GM19099 (cell line): ENCODE results near the gene RNF144B.

ENCODE experiments used
- POLR2A ChIP-seq: IDR thresholded peaks from 3 replicates; pipeline ENCODE4 v1.6.1; 2011; ENCODE audit warnings: low read depth; ENCODE audit not compliant: insufficient read length; ENCODE audit errors: extremely low read depth

RNF144B gene

DNA sequence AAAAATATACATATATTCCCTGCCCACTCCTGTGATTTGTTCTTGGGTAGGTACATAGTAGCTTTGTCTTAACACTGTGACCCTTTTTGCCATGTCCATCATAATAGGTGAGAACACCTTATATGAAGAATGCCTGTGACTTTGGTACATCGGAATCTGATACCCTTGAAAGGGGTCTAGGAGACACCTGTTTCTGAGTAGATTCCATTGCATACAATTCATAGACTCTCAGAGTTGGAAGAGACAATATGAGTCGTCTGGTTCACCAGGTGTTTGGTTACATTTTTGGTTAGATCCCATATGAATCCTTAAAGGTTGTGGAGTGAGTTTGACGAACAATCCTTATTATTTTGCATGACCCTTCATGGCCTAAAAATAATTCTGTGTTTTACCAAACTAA is 36.3 kb downstream of the RNF144B start:
- no peak for TF ChIP-seq POLR2A

DNA sequence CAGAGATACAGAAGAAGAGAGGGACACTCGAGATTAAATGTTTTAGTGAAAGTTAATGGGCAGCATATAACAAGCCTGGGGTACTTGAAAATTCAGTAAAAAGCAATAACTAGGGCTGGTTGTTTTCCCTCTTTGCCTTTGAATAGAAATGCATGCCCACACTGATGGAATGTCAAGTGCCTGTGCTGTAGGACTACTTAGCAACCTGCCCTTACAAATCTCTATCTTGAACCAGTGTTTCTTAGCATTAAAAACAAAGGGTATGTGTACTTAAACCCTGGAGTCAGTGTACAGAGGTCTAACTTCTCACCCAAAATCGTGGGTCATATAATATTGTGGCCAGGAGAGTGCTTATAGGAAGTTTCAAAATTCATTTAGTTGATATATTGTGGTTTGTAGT is 37.1 kb downstream of the RNF144B start:
- no peak for TF ChIP-seq POLR2A

DNA sequence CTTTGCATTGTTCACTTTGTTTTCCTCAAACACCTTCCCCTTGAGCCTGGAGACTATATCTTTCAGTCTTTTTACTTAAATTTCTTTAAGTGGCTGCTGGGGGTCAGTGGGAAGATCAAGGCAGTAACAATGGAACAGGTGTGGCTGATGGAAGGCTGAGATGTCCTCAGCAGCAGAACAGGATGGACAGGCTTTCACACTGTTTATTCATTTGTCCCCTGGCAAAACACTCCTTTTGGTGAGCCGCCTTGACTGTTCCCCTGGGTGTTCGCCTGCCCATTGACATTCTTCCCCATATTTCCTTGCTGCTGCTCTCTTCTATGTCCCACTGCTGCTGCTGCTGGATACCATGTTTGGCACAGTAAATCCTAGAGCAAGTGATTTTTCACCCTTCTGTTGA is 38.1 kb downstream of the RNF144B start:
- TF ChIP-seq POLR2A, result no peak

DNA sequence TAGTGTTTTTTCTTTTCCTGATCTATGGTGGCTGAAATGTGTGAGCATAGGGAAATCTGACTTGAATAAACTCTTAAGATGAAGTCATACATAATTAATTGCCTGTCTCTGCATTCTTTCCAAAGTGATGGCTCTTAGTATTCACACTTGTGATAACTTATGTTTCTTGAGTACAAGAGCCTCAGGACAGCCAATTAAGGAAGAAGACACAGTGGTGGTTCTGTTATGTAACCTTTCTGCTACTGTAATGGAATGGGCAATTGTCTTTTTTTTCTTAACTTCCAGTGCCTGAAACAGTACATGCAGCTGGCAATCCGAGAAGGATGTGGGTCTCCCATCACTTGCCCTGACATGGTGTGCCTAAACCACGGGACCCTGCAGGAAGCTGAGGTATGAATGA is 40.1 kb downstream of the RNF144B start:
- no peak for TF ChIP-seq POLR2A

DNA sequence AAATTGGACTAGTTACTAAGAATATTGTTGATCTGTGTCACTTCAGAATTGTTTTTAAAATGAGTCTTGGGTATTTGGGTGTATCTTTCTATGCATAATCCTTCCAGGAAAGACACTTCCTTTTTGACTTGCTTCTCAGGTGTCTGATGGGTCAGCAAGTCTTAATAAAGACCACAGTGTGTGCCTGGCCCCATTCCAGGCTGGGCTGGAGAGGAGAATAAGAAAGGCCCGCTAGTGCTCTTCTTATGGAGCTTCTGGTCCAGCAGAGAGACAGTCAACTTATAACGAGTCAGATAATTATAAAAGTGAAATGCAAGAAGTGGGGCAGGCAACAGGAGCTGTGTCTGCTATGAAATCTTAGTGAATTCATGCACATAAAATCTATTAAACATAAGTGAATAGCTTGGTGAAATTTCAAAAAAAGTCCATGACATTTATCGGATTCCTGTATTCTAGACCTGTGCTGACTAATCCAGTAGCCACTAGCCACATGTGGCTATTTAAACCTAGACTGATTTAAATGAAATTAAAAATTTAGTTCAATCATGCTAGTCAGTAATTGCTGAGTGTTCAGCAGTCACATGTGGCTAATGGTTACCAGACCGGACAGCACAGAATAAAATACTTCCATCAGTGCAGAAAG is 42.6 kb downstream of the RNF144B start:
- TF ChIP-seq POLR2A, result no peak

DNA sequence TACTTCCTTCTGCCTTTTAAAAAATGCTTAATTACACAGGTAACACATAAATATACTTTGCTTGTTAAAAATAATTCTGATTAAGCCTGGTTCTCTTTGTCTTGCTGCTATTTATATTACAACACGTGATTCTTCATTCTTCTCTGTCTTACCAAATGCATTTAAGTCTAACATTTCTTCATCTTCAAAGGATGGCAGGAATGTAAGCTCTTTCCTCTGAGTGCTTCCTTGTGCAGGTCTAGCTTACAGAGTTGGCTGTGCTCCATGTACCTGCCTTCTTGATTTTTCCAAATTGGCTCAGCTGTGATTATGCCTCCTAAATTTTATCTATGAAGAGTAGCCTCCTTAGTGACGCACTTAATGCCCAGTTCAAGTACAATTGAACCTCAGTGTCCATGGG is 44.4 kb downstream of the RNF144B start:
- no peak for TF ChIP-seq POLR2A

DNA sequence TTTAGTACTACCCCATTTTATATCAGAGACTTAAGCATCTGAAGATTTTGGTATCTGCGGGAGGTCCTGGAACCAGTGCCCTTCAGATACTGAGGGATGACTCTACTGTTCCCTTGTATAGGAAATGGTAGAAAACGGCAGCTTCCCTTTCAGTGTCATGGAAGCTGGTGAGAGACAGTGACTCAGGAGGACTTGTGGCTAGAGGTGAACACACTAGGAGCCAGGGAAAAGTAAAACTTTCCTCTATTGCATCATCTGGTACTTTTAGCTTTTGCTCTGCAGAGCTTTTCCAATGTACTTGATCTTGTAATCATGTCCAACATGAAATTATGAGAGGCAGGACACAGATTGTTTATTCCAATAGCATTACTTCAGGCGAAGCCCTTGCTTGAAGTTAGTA is 45.0 kb downstream of the RNF144B start:
- no peak for TF ChIP-seq POLR2A

DNA sequence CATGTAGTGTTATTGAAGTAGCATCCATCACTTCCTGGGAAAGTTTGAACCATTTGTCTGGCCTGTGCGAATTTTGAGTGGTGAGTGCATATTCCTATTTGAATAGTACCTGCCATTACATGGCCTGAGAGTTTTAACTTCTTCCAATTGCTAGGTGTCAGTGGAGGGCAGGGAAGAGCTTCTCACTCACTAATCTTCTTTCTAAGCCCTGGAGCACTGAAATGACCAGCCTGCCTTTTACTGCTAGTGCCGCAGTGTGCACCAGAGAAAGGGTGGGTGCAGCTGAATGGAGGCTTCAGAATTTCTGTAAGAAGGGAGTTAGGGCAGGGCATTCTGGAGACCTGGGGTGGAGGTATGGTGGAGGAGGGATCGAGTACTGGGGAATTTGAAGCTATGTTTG is 45.5 kb downstream of the RNF144B start:
- TF ChIP-seq POLR2A, result no peak

DNA sequence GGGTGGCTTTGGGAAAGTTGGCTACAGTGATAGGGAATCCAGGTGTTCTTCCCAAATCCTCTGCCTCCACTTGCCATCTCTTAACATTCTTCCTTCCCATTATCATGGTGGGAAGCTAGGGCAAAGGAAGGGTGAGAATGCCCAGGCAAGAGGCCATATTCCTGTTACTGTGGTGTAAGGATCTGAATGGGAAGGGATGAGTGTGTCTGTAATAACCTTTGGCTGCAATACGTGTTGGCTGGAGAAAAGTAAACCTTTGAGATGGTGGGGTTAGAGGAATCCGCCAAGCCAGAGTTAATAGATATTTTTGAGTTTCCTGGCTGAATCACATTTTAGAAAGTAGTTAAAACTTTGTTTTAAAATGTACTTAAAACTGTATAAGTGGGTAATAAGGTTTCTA is 45.9 kb downstream of the RNF144B start:
- no peak for TF ChIP-seq POLR2A

DNA sequence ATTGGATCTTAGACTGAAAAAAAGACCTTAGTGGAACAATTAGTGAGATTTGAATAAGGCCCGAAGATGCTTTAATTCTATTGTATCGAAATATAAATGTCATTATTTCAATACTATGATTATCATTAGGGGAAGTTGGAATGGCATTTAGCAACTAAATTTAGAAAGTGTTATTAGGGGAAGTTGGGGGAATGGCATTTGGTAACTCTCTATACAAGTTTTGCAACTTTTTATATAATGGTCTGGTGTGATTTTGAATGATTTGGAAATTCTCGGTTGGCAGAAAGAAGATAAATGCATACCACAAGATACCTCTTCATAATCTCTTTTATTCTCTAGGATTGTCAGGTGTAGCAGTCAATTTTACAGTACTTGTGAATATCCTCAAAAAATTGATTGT is 49.2 kb downstream of the RNF144B start:
- no peak for TF ChIP-seq POLR2A

DNA sequence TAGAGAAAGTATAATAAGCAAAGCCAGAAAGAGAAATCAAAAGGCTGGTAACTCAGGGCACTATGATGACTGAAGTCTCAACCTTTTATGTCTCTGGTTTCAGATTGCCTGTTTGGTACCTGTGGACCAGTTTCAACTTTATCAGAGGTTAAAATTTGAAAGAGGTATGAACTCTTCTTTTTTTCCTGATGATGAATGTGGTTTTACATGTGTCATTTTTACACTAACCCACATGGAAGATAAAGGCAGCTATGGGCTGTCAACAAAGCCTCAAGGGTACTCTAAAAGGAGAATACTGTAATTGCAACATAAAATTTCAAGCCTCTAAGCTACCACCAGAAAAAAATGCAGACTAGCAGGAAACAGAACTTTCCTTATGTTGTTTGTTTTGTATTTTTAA is 52.4 kb downstream of the RNF144B start:
- no peak for TF ChIP-seq POLR2A

DNA sequence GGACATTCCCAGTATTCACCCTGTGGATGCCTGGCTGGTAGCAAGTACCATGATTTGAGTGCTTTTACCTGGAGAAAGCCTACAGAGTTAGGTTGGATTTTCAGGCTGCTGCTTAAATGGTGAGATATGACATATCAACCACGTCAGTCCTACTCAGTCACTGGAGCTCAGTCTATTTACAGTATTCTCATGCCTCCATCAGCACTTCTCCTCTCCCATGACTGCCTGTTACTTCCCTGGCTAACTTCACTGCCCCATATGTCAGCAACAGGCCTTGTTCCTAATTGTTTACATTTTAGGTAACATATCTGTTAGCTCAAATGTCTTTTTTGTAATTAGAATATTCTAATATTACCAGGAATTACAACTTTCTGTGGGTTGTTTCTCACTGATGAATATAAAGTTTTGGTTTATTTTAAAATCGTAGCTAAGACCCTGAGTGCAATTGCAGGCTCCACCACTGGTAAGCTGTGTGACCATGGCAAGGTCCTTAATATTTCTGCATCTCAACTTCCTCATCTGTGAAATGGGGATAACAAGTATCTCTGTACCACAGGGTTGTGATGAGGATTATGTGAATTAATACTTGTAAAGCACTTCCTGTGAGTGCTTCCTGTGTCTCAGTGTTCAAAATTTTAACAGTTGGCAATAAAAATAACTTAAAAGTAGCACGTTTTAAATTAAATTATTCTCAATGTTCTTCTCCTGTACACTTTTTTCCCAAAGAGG is 54.3 kb downstream of the RNF144B start:
- no peak for TF ChIP-seq POLR2A

DNA sequence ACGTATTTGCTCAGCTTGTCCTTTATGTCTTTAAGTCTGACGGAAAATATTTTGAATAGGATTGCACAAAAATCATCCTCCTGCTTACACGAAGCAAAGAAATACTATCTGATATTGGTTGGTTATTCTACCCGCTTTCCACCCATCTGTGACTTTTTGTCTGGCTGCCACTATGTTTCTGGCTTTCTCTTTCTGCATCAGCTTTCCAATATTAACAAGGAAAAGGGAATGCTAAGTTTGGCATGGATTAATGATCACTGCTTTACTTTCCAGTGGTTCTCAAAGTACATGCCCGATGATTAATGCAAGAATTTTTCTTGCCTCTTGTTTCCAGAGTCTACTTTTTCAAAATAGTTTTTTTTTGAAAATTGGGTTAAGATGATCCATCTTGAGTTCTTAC is 57.0 kb downstream of the RNF144B start:
- no peak for TF ChIP-seq POLR2A

DNA sequence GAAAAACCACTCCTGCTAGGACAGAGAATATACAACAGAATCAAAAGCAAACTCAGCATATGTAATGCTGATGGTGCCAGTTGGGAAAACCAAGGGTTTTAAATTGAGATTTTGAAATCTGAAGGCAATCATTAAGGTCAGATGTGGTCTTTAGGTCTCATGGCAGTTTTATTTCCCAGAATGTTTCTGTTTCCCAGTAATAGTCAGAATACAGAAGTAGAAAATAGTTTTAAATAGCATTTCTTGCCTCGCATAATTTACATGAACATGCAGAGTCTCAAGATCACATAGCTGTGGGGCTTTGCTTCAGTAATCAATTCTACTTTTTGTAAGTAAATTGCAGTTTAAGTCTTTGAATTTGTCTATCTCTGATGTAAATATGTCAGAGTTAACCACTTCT is 58.1 kb downstream of the RNF144B start:
- no peak for TF ChIP-seq POLR2A

DNA sequence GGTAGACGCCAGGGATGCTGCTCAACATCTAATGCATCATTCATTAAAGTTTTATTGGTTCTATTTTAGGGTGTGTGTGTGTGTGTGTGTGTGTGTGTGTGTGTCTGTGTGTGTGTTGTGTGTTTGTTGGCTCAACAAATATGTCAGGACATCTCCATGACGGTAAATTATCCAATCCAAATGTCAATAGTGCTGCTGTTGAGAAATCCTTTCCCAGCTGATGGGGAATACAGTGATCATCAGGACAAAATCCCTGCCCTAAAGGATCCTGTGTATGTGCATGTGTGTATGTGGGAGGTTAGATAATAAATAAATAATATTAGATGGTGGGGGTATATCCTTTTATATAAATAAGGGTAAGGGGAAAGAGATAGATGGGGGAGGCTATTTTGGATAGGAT is 59.6 kb downstream of the RNF144B start:
- no peak for TF ChIP-seq POLR2A

DNA sequence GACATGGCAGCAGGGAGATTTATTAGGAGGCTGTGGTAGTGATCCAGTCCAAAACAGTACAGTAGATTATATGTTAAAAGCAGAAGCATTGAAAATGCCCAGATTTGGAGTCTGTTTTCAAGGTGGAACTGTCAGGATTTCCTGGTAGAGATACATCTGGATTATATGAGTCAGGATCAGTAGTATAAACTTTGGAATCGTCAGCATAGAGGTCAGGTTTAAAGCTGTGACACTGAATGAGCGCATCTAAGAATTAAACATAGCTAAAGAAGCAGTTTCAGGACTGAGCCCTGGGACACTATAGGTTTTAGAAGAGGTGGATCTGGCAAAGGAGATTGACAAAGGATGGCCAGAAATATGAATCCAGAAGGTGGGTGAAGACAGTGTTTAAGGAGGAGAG is 60.4 kb downstream of the RNF144B start:
- no peak for TF ChIP-seq POLR2A

DNA sequence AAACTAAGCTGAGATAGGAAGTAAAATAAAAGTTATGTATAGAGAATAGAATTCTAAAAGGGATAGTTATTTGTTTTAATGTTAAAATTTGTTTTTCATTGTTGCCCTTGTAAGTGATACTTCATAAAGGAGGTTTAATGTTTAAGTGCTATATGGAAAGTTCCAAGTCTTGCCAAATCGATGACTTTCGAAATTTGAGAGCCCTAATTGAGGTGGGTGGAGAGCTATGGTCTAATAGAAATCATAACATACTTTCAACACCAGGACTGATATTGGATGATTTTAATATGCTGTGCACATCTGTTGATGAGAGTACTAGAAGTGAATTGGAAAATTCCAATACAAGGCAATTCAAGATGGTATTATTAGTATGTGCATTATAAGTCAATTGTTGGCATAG is 64.6 kb downstream of the RNF144B start:
- TF ChIP-seq POLR2A, result no peak
